H1 (cell line): ENCODE results near the gene MCF2L2. TPM values are rescaled to one million over a fixed set of nuclear protein-coding genes. Genes with fewer than 3 reads are reported as not detected.

Experiments used
- CTCF ChIA-PET: fragments of 300-600 bp; sonication (Branson Sonifier 250); formaldehyde crosslinking; loops from one replicate; lab custom pipeline; 2021; ENCODE audit not compliant: partially characterized antibody; lab: Charles Lee
- POLR2A ChIA-PET: fragments of 300-600 bp; sonication (Branson Sonifier 250); formaldehyde crosslinking; loops from one replicate; lab custom pipeline; 2021; ENCODE audit warnings: inconsistent platforms; ENCODE audit not compliant: partially characterized antibody; lab: Charles Lee
- DNase-seq, 2 experiments: peaks; one replicate each; pipeline versions ENCODE4 v3.0.0 to v3.0.0-alpha.2; 2010 to 2022; ENCODE audit warnings: low spot score in 2 of 2, low read depth in 1 of 2, mixed read lengths in 1 of 2
- FAIRE-seq: peaks from 2 replicates; lab custom pipeline; 2011; peaks lifted over from hg19 to GRCh38; lab: Jason Lieb, UNC
- H2AFZ ChIP-seq: 2 replicates; pipeline ENCODE4 v1.8.1; 2012; ENCODE audit warnings: low read length, inconsistent platforms
- H2AK5ac ChIP-seq: 2 replicates; pipeline ENCODE4 v1.6.1; 2013; ENCODE audit warnings: low read depth, low read length
- H2BK120ac ChIP-seq: replicated peaks from 2 replicates; pipeline ENCODE3; 2013; ENCODE audit warnings: low read depth, low read length, inconsistent platforms
- H2BK12ac ChIP-seq: 2 replicates; pipeline ENCODE4 v1.6.1; 2013; ENCODE audit warnings: low read depth, low read length
- H2BK15ac ChIP-seq: 2 replicates; pipeline ENCODE4 v1.6.1; 2013; ENCODE audit warnings: low read length
- H2BK20ac ChIP-seq: 2 replicates; pipeline ENCODE4 v1.6.1; 2013; ENCODE audit warnings: low read length
- H2BK5ac ChIP-seq: 2 replicates; pipeline ENCODE4 v1.6.1; 2013; ENCODE audit warnings: low read depth, low read length
- H3K14ac ChIP-seq: 2 replicates; pipeline ENCODE4 v1.6.1; 2013; ENCODE audit warnings: inconsistent platforms; ENCODE audit not compliant: insufficient read length
- H3K18ac ChIP-seq: 2 replicates; pipeline ENCODE4 v1.6.1; 2013; ENCODE audit warnings: low read length; ENCODE audit errors: extremely low read depth
- H3K23ac ChIP-seq: 2 replicates; pipeline ENCODE4 v1.6.1; 2013; ENCODE audit warnings: inconsistent platforms; ENCODE audit not compliant: insufficient read length
- H3K23me2 ChIP-seq: 2 replicates; pipeline ENCODE4 v1.6.1; 2013; ENCODE audit warnings: low read depth, low read length
- H3K27ac ChIP-seq: 2 replicates; pipeline ENCODE4 v1.6.1; 2011; ENCODE audit warnings: low read depth, low read length, inconsistent platforms
- H3K27me3 ChIP-seq, 4 experiments: replicated peaks in 1 of 4; 1 replicate in 1 of 4; 2 replicates in 3 of 4; pipeline versions ENCODE4 v1.6.1 to v1.8.1; 2011 to 2013; ENCODE audit warnings: low read length in 3 of 4, mild to moderate bottlenecking in 3 of 4, inconsistent platforms in 2 of 4, mixed read lengths in 2 of 4, moderate library complexity in 1 of 4; ENCODE audit not compliant: control insufficient read depth in 3 of 4, insufficient read depth in 3 of 4; ENCODE audit errors: extremely low read depth in 1 of 4
- H3K36me3 ChIP-seq, 4 experiments: 2 replicates each; pipeline versions ENCODE4 v1.6.1 to v1.8.1; 2011 to 2013; ENCODE audit warnings: mild to moderate bottlenecking in 4 of 4, low read length in 3 of 4, moderate library complexity in 2 of 4, control low read depth in 1 of 4, inconsistent platforms in 1 of 4; ENCODE audit not compliant: insufficient read depth in 4 of 4, control insufficient read depth in 2 of 4
- H3K4ac ChIP-seq: replicated peaks from 2 replicates; pipeline ENCODE3; 2013; ENCODE audit warnings: low read length, low read depth, mixed read lengths, inconsistent platforms; ENCODE audit not compliant: insufficient read length
- H3K4me1 ChIP-seq, 4 experiments: replicated peaks in 1 of 4; 1 replicate in 1 of 4; 2 replicates in 3 of 4; pipeline versions ENCODE4 v1.6.1 to v1.8.1; 2011 to 2013; ENCODE audit warnings: low read length in 3 of 4, inconsistent platforms in 2 of 4, mixed read lengths in 1 of 4; ENCODE audit not compliant: insufficient read depth in 4 of 4, control insufficient read depth in 3 of 4
- H3K4me2 ChIP-seq, 2 experiments: 2 replicates each; pipeline versions ENCODE4 v1.6.1 to v1.8.1; 2011 to 2013; ENCODE audit warnings: low read depth in 2 of 2, low read length in 2 of 2, control low read depth in 1 of 2, inconsistent platforms in 1 of 2, mild to moderate bottlenecking in 1 of 2; ENCODE audit not compliant: insufficient read depth in 1 of 2
- H3K4me3 ChIP-seq, 4 experiments: fragments of 200-600, 300-600 bp in 1 of 4; sonication (generic), shearing (Covaris generic), sonication (Bioruptor Twin) in 1 of 4; 2 replicates each; pipeline versions ENCODE4 v1.5.1 to v1.8.1; 2011 to 2016; ENCODE audit warnings: low read length in 4 of 4, low read depth in 3 of 4, control low read depth in 2 of 4, inconsistent platforms in 2 of 4, mild to moderate bottlenecking in 2 of 4, mixed read lengths in 1 of 4, moderate library complexity in 1 of 4; ENCODE audit not compliant: insufficient read depth in 2 of 4; ENCODE audit errors: extremely low read depth in 1 of 4
- H3K56ac ChIP-seq: replicated peaks from 2 replicates; pipeline ENCODE3; 2013; ENCODE audit warnings: low read depth, mild to moderate bottlenecking, mixed read lengths, low read length, inconsistent platforms; ENCODE audit not compliant: insufficient read length
- H3K79me1 ChIP-seq: 2 replicates; pipeline ENCODE4 v1.6.1; 2013; ENCODE audit warnings: low read depth, low read length, control low read depth
- H3K79me2 ChIP-seq, 2 experiments: 2 replicates each; pipeline versions ENCODE4 v1.6.1 to v1.8.1; 2012 to 2013; ENCODE audit warnings: low read length in 2 of 2, mild to moderate bottlenecking in 2 of 2, inconsistent platforms in 1 of 2; ENCODE audit not compliant: insufficient read depth in 2 of 2, control insufficient read depth in 1 of 2
- H3K9ac ChIP-seq, 4 experiments: replicated peaks in 1 of 4; 1 replicate in 1 of 4; 2 replicates in 3 of 4; pipeline versions ENCODE4 v1.6.1 to v1.8.1; 2011 to 2013; ENCODE audit warnings: low read depth in 3 of 4, low read length in 3 of 4, control low read depth in 2 of 4, mild to moderate bottlenecking in 2 of 4, moderate library complexity in 2 of 4, inconsistent platforms in 1 of 4; ENCODE audit errors: extremely low read depth in 1 of 4
- H3K9me3 ChIP-seq, 2 experiments: 2 replicates each; pipeline versions ENCODE4 v1.6.1 to v1.8.1; 2012 to 2013; ENCODE audit warnings: mild to moderate bottlenecking in 2 of 2, moderate library complexity in 2 of 2, control low read depth in 1 of 2, inconsistent platforms in 1 of 2, low read depth in 1 of 2, low read length in 1 of 2, mixed read lengths in 1 of 2; ENCODE audit not compliant: insufficient read depth in 2 of 2
- H4K20me1 ChIP-seq, 2 experiments: replicated peaks in 1 of 2; 2 replicates each; pipeline versions ENCODE3 to v1.8.1; 2011 to 2013; ENCODE audit warnings: inconsistent platforms in 2 of 2, low read length in 2 of 2, mild to moderate bottlenecking in 1 of 2; ENCODE audit not compliant: insufficient read depth in 2 of 2, control insufficient read depth in 1 of 2
- H4K5ac ChIP-seq: 2 replicates; pipeline ENCODE4 v1.6.1; 2013; ENCODE audit warnings: low read length, low read depth, mixed read lengths, inconsistent platforms; ENCODE audit not compliant: insufficient read length
- H4K8ac ChIP-seq: 2 replicates; pipeline ENCODE4 v1.8.0; 2013; ENCODE audit warnings: mild to moderate bottlenecking, moderate library complexity, low read length, inconsistent platforms; ENCODE audit not compliant: insufficient read depth; ENCODE audit errors: extremely low read depth
- H4K91ac ChIP-seq: replicated peaks from 2 replicates; pipeline ENCODE3; 2013; ENCODE audit warnings: low read length, mixed read lengths, inconsistent platforms; ENCODE audit not compliant: insufficient read length
- CHD1 ChIP-seq: IDR thresholded peaks from 2 replicates; pipeline ENCODE4 v1.6.1; 2012; ENCODE audit warnings: low read depth, low read length, improper control_type of control experiment
- SAP30 ChIP-seq: fragments of 300-600 bp; sonication (generic); IDR thresholded peaks from 2 replicates; pipeline ENCODE4 v1.7.1; 2012; ENCODE audit warnings: low read length, moderate library complexity, mild to moderate bottlenecking, inconsistent platforms; ENCODE audit not compliant: insufficient read depth, insufficient replicate concordance
- TAF7 ChIP-seq: optimal IDR thresholded peaks from 2 replicates; pipeline ENCODE3; 2011; ENCODE audit warnings: low read depth, mild to moderate bottlenecking, inconsistent platforms, low read length, moderate library complexity, borderline replicate concordance
- WGBS, 2 experiments: shearing (Covaris generic) in 1 of 2; methylation state at CpG; one replicate each; pipeline versions ENCODE4 v1.1.6 to v1.1.7; 2013 to 2015; ENCODE audit warnings: low lambda C conversion rate in 2 of 2, mixed read lengths in 2 of 2, inconsistent platforms in 1 of 2, low coverage in 1 of 2, missing lambda C conversion rate in 1 of 2; ENCODE audit not compliant: insufficient replicate concordance in 2 of 2, insufficient coverage in 1 of 2, insufficient read length in 1 of 2; ENCODE audit errors: extremely low coverage in 1 of 2, missing lambda C conversion rate in 1 of 2; 5-methylcytosine and 5-hydroxymethylcytosine counted together
- polyA plus RNA-seq, 7 experiments: library from polyadenylated mRNA; depleted of rRNA in 3 of 7; stranded (reverse) in 5 of 7; unstranded in 2 of 7; fragments of >200 nt in 5 of 7; fragments of 200-250 nt in 2 of 7; gene quantifications; 1 replicate in 5 of 7; 2 replicates in 1 of 7; 4 replicates in 1 of 7; pipeline versions ENCODE4 v1.2.1 to v1.2.3, GENCODE V29; 2011 to 2013; ENCODE audit warnings: missing spikeins in 2 of 7, mixed read lengths in 2 of 7
- total RNA-seq: library from RNA; stranded (reverse); fragmentation: NEBNext Ultra II Directional; extraction: Animal tissue kit (Norgen Biotek cat#: 25700); gene quantifications from 2 replicates; pipeline ENCODE4 v1.2.1, GENCODE V29; 2021

Gene MCF2L2
- total and polyA plus RNA-seq, 2 of the 8 experiments (the other 6 are each of a cell fraction or from before 2014, with no cell fraction given), result 4.1 to 13.7 TPM

- H3K4me2 ChIP-seq, result peak overlapping the region; percentile 49 to 99
- no peaks in the 10 kb centered on the region for H3K36me3 ChIP-seq
- no peak overlapping the region for H4K8ac ChIP-seq
- 15% methylated on average over 6 of the region's 6 CpGs; no CpG with 5 or more reads in 1 of the 2 experiments for WGBS, 2 experiments
- peaks cover 3% of the 10 kb centered on the region; the same call in 1 of the 2 replicates for H3K23me2 ChIP-seq
- no peaks in the 10 kb centered on the region for H3K79me2 ChIP-seq
- FAIRE-seq (no peak), DNase-seq (no peak)
- H3K27me3 ChIP-seq, result peaks cover 0 to 25% (median 20%) of the 10 kb centered on the region in 4 experiments; a peak in 6 of 7 replicates
- H2AK5ac ChIP-seq, result no peak overlapping the region
- no peak overlapping the region for H3K4ac ChIP-seq
- H3K4me3 ChIP-seq, result peak overlapping the region; percentile 43 to 66 (median 56); a peak in 7 of 8 replicates
- peaks cover 0 to 8% (median 1%) of the 10 kb centered on the region in 4 experiments; a peak in 3 of 7 replicates for H3K4me1 ChIP-seq
- no peak overlapping the region for H2BK15ac ChIP-seq
- no peak overlapping the region for H2BK5ac ChIP-seq
- H3K27ac ChIP-seq, result no peak overlapping the region
- H3K56ac ChIP-seq, result no peak overlapping the region
- H3K18ac ChIP-seq, result no peak overlapping the region
- no peaks in the 10 kb centered on the region for H3K9me3 ChIP-seq
- no peak overlapping the region for H2BK20ac ChIP-seq
- H4K20me1 ChIP-seq, result no peaks in the 10 kb centered on the region
- POLR2A ChIA-PET, result interaction anchor here (1.5 to 1.6 kb wide), 2 partner anchors 75 to 204 kb away, joined by 3 to 5 read pairs; partner anchors contain the start of gene B3GNT5
- H3K9ac ChIP-seq, result no peak overlapping the region
- CTCF ChIA-PET, result interaction anchor here (0.6 to 4.0 kb wide), 10 partner anchors 8 to 270 kb away, joined by 3 to 27 read pairs (median 5); partner anchors contain the start of gene LAMP3
- no peak overlapping the region for H3K14ac ChIP-seq
- no peak overlapping the region for H2BK120ac ChIP-seq
- no peak overlapping the region for H4K91ac ChIP-seq
- H4K5ac ChIP-seq, result no peak overlapping the region
- H2BK12ac ChIP-seq, result no peak overlapping the region
- H2AFZ ChIP-seq, result no peak overlapping the region
- H3K79me1 ChIP-seq, result no peaks in the 10 kb centered on the region
- no peak overlapping the region for H3K23ac ChIP-seq
- TF ChIP-seq CHD1, result no peak
- TF ChIP-seq TAF7, result no peak
- TF ChIP-seq SAP30, result no peak
These were observed 249.9 kb downstream of the MCF2L2 start for GRCh38 chr3:183178512-183178832.
